ENCODE measurements around the gene CUL1.
"Not testable (repeated sequence)": the region's sequence is repeated elsewhere in the genome, so short reads cannot be mapped to it uniquely, and the experiment has no call there.

CUL1 gene

DNA sequence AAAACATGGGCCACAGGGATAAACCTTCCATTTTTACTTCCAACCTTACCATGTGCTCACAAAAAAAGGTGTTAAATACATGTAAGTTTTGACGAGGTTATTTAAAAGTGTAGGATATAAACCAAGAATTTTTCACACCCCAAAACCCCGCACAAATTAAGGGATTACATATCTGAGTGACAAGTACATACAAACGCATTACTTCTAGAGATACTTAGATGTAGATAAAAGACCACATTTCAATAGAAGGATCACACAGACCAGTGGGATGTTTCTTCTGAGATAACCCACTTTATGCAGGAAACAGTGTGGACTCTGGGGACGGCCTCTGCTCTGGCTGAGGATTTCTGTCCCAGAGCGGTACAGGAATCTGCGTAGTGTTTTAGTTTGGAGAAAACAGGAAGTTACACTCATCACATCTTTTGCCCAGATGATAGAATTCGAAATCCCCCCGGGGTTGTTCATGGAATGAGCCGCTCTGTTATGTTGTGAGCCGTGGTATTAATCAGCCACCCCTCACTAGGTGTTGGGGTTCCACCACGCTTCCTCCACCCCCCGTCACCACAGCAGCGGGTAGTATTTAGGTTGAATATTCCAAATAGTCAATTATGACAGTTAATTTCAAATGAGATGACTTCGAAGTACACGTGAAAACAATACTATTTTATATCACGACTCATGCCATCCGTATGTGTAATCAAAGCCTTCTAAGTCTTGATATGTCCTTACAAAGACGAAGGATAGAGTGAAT is 1.3 kb upstream of the CUL1 start:
- peak; percentile 72 for DNase-seq (ENCODE audit: low read depth)

DNA sequence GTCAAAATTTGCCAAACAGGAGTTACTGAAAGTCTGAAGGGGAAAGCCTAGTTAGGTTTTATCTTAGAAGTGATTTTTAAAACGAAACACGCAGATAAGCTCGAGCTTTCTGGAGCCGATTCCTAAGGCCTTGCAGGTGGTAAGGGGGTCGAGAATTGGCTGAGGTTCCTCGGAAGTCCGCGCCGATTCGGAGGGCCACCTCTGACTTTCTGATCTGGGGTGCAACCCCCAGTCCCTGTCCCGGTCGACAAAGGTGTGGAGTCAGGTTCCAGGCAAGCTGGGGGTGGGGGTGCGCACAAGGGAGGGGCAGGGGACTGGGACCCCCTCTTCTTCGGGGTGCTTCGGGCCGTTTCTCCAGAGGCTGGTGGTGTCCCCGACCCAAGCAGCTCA is 701 bp upstream of the CUL1 start:
- no peak for DNase-seq (ENCODE audit: low read depth)

DNA sequence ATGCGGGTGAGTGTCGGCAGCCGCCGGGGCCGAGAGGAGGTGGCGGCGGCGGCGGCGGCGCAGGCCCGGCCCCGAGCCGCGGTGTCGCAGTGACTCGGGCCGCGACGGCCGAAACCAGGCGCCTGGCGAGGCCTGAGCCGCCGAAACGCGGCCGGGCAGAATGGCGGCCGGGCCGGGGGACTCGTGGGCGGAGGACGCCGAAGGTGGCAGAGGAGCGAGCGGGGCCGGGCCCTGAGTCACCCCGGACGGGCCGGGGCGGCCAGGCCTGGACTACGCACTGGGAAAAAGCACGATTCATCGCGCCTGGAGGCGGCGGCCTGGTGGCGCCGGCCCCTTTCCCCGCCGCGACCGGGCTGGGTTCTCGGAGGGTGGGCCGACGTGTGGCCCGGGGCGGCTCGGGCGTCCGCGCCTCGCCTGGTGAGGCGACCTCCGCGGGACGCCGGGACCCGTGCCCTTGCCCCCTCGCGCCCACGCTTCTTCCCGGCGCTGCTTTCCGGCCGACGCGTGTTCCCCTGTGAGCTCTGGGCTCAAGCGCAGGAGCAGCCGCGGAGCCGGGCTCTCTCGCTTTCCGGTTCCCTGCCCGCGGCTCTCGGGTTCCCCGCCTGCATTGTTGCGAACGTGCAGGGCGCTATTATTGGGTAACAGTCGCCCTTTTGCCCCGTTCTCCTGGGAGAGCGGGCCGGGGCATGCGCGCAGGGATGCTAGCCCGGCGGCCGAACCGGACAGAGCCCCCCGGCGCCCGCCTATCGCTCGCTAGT is 500 bp downstream of the CUL1 start:
- peak; percentile 61 for DNase-seq (ENCODE audit: low read depth)

DNA sequence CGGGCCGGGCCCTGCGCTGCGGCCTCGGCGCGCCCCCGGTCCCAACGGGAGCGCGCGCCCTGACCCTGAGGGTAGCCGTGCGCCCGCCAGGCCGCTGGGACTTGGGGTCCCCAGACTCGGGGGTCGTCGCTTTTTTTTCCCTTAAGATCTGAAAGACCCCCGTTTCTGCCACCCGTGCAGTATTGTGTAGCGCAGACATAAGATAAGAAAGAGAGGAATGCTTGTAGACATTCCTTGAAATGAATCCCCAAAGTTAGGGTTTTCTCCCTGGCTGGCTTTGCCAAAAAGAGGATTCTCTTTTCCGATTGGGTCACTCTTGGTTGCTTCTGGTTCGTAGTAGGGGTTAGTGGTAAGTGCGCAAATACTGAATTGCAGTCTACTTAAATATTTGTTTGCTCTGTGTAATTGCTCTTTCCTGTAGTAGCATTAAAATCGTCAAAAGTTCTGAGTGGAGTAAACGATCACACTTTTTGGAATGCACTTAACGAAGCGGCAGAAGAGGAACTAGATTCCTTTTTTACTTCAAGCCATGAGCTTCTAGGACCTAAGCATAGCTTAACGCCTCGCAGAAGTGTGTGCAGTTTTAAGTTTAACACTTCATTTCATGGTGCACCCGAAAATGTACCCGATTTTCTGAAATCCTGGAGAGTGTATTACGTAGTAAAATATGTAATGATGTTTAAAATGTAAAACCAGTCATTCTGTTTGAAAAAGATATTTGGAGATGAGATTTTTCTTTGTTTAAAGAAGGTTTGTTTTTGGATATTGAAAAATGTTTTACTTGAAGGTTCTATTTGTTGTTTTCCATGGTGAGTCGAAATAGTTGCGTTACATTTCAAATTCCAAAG is 1.3 kb downstream of the CUL1 start:
- DNase-seq (ENCODE audit: low read depth) = peak; percentile 67

DNA sequence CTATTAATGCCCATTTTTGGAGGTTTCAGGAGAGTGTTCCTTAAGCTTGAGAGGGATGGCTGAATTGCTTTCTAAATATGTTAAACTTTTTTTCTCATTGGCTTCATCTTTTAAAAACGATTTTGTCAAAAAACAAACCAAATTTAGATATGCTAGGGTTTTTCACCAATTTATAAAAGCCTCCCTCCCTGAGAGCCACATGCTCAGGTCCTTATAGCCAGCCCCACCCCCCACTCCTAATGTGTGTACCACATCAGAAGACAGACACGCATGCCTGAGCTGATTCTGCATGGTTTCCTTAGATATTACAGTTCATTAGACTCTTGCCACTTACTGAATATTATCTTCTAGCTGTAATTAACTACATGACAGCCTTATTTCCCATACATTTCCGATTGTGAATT is 2.0 kb downstream of the CUL1 start:
- DNase-seq (ENCODE audit: low read depth) = peak; percentile 68

DNA sequence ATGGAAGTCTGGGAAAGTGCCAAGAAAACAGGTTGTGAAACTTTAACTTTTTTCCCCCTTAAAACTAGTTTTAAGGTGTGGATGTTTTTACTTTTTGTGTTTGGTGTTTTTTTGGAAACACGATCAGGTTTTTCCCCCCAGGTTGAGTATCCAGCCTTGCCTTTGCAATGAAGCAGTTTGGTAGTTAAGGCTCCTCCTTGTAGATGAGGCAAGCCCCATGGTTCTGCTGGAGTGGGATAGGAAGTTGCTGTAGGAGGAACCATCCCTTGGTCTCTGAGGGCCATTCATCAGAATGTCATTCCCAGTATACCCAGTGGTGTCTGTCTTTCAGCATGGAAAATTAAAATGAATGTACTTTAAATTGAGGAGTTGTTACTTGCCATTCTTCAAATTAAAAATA is 2.7 kb downstream of the CUL1 start:
- peak; percentile 60 for DNase-seq (ENCODE audit: low read depth)

DNA sequence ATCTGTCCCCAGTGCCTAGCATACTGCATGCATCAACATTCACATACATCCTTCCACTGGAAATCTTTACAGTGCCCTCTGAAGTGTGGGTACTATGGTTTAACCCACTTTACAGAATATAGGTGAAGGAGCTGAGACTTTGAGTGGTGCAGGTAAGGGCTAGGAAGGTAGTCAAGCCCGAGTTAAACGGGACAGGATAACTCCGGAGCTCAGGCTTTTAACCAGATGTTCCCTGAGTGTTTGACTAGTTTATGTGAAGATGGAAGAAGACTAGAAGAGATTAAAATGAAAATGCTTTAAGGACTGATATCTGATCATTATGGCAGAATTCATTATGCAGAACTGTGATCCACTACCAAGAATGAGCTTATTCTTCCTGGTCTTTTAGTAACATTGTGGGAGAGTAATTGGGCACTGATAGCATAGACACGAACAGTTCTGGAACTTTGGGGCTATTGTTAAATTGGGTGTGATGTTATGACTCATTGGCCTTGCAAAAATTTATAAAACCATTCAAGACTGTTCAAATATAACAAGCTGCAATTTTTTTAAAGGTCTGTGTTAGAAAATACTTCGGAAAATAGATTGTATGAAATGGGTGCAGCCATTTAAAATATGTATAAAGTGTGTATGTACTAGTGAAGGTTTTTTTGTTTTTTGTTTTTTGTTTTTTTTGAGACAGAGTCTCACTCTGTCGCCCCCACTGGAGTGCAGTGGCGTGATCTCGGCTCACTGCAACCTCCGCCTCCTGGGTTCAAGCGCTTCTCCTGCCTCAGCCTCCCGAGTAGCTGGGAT is 4.4 kb downstream of the CUL1 start:
- DNase-seq (ENCODE audit: low read depth) = peak; percentile 29

DNA sequence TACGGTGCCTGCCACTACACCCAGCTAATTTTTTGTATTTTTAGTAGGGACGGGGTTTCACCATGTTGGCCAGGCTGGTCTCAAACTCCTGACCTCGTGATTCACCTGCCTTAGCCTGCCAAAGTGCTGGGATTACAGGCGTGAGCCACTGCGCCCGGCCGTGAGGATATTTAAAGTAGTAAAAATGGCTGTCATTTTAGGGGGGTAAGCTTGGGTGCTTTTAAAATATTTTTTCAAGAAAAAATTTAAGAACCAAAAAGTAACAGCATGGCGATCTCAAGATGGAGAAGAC is 4.9 kb downstream of the CUL1 start:
- DNase-seq (ENCODE audit: low read depth) = not testable (repeated sequence)

DNA sequence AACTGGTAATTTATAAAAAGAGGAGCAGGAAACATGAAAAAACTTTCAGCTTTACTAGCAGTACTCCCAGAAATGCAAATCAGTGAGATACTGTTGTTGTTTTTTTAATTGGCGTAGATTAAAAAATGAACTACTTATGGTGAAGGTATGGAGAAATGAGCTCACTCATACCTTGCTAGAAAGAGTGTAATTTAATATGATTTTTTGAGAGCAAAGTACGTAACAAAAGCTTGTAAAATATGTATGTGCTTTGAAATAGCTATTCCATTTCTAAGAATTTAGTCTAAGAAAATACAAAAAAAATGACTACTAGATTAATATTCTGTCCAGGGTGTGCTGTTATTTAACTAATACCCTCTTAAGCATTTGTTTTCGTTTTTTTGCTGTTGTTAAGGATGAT is 5.5 kb downstream of the CUL1 start:
- no peak for DNase-seq (ENCODE audit: low read depth)

DNA sequence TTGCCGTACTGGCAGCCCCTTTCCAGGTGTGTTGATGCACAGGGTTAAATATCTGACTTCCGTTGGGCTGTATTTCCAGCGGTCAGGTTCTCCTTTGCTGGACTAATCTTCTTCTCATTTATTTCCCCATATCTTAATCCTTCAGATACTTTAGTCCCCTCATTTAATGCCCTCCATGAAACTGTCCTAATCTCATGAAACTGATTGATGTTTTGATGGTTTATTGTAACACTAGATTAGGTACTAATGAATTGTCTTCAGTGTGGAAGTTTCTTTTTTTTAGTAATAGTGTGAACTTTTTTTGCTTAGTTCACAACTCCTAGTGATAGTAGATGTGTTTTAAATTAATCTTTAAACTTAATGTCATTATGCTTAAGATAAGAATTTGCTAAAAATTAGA is 6.3 kb downstream of the CUL1 start:
- no peak for DNase-seq (ENCODE audit: low read depth)

DNA sequence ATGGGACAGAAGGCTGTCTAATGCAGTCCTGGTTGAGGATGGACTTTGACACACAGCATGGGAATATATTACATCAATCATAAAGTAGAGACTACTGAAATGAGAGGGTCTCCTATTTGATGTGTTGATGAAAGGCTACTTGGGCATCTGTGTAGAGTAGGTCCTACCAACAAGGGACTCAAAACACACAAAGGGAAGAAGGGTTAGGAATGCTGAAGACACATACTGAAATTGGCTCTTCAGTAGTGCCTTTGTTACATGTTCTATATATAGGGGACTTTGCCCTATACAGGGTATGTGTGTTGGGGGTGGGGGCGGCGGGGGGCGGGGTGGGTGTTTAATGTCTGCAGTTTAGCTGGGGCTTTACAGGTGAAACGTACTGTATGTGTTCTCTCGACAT is 7.7 kb downstream of the CUL1 start:
- no peak for DNase-seq (ENCODE audit: low read depth)

DNA sequence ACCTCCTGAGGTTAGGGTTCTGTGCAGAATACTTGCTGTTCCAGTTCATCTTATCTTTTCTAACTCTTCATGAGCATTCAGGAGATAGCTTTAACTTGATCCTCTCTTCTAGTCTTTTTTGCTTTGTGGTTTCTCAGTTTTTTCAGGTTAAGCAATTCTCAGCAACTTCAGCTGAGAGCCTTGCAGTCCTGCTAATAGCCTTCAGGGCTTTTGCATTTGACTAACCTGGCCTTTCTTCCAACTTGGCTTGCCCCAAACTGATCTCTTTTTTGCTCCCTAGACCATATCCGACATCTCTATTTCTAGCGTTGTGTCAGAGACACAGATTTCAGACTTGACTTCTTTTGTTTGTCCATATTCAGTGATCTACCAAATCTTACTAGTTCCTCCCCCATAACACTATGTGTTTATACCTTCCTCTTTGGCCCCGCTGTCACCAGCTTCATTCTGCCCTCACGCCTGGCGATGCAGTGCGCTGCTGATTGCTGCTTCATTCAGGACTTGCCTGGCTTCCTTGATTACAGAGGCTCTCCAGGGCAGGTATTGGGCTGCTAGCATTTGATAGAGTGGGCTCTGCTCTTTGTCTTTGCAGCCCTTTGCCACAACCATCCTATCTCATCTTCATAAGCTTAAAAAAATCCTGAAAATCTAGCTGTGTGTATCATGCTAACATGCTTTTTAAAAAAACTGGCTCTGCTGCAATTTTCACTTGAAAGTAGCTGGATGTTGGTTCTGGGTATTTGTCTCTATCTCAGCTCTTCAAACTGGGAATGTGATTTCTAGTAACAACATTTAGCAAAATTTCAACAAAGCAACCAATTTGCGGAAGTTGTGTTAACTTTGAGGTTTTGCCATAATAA is 9.6 kb downstream of the CUL1 start:
- DNase-seq (ENCODE audit: low read depth) = no peak

DNA sequence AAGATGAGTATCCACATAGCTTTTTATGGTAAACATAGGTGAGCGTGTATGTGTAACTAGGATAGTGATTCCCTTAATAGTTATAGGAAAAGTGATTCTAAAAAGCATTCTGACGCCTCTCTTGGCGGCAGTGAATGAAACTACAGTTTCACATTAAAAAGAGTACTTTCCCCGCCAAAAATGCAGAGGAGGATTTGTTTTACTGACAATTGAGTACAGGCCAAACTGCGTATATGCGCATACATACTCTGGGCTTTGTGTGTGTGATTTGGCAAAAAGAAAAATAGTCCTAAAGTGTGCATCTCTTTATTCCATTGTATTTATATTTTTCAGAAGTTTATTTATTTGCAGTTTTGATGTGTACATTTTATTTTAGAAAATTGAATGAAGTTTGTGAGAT is 10.3 kb downstream of the CUL1 start:
- DNase-seq (ENCODE audit: low read depth) = no peak

DNA sequence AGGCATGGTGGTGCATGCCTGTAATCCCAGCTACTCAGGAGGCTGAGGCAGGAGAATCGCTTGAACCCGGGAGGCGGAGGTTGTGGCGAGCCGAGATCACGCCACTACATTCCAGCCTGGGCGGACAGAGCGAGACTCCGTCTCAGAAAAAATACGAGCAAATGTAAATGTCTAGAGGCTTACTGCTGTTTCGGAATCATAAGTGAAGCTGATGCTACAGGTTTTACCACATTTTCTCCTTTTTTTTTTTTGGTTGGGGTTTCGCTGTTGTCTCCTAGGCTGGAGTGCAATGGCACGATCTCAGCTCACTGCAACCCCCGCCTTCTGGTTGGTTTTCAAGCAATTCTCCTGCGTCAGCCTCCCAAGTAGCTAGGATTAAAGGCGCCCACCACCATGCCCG is 11.7 kb downstream of the CUL1 start:
- DNase-seq (ENCODE audit: low read depth) = not testable (repeated sequence)

DNA sequence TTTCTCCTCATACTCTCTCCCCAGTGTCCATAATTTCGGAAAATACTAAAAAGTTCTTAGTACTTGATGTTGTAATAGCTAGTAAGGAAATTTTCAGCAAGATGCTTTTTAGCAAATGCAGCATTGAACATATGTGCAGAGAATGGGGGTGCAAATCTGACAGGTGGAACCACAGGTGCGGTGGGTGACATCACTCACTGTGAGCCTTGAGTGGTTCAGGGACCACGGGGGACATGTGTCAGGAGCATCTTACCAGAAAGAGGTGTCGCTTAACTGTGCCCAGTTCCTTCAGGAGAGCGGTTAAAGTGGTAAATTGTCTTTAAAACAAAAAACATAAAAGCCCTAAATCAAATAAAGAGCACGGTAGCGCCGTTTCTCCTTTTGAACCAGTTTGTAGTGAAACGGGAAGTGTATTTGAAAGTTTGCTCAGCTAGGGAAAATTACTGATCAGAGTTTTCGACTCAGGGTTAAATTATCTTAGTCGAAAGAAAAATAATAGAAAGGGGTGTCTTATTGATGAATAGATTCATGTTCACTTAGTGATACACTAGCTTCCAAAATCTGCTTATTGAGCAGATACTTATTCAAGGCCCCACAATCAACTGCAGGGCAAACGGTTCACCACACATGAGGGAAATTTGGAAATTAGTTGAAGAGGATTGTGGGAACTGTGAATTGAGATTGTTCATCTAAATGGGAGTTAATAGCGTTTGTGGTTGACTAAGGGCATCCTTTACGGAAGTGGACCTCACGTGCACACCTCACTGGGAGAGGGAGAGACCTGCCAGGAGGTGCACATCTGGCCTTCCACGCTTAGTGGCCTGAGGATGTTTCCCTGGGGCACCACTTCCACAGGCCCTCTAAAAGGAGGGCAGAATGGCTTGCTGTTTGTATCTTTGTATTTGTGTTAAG is 12.7 kb downstream of the CUL1 start:
- DNase-seq (ENCODE audit: low read depth) = no peak

DNA sequence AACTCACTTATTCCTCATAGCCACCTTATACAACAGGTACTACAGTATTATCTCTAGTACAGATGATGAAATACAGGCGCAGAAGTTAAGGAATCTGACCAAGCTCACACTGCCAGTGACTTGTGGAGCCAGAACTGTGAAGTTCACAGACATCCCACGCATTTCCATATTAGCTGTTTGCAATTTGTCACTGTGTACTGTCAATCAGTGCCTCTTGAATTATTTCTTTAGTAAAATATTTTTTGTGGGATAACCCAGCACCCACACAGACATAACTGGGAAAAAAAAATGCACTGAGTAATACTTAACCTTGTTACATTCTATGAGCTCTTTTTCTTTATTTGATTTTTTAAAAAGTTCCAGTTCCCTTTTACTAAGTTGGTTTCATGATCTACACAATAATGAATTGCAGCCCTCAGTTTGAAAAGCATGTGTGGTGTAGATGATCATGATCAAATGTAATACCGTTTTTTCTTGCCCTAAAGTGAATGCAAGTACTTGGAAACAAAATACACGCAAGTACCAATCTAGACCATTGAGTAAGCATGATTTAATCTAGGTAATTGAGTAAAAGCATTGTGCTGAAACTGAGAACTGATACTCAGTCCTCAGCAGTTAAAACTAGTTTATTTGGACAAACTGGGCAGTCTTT is 14.1 kb downstream of the CUL1 start:
- peak; percentile 18 for DNase-seq (ENCODE audit: low read depth)

DNA sequence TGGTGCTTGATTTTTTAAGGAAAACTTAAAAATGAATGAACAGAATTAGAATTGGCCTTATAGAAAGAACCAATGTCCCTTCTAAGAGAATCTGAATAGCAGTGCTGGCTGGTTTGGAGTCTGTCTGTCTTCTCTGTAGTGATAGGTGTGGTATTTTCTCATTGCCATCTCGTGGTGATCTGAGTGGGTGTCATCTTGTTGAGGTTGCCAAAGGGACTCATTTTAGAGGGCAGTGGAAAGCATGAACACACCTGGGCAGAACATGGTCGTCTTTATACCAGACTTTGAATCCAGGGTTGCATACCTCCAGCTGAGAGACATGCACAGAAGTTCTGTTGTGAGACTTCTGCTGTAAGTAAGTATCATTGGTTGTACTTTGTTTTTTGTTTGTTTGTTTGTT is 15.8 kb downstream of the CUL1 start:
- no peak for DNase-seq (ENCODE audit: low read depth)

DNA sequence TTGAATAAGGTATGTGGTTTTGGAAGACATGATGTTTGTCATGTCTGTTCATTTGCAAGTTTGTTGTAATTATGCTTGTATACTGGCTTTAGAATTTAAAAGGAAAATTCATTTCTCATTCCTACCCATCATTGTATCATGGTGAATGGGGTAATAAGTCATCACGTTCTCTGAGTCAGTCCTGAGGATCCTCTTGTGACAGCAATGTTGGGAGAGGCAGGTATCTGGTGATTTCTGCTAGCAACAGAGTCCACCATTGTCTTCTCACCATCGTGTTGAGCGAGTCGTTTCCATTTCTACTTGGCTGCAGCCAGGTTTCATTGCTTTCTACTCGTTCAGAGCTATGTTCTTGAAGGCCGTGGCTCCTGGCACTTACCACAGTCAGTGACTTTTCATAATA is 16.3 kb downstream of the CUL1 start:
- no peak for DNase-seq (ENCODE audit: low read depth)

DNA sequence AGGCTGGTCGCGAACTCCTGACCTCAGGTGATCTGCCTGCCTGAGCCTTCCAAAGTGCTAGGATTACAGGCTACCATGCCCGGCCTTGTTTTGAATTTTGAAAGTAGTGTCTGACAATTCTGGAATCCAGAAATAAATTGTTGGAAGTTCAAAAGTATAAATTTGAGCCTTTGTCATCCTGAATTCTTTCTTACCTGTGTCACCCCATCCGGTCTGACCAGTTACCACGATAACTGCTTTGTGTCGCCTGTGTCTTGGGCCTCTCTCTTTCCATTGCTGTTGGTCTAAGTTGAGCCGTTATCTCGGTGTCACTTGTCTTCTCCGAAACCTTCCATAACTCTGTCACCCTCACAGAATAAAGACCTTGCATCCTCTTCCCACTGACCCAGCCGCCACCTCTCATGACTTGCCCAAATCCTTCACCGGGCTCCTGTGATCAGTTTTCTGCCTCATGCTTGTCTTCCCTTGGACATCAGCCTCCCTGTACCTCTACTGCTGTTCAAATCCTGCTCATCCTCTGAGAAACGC is 18.6 kb downstream of the CUL1 start:
- DNase-seq (ENCODE audit: low read depth) = no peak

Data from EH (cell line).